OCI-LY1 (cell line): ENCODE data around the gene BHLHE40.

Experiments
- EZH2 ChIP-seq: fragments of 200-600 bp; sonication (generic), shearing (Covaris generic); IDR thresholded peaks from 2 replicates; pipeline ENCODE4 v1.8.0; 2017; ENCODE audit warnings: borderline replicate concordance, mixed run types, mild to moderate bottlenecking, antibody characterized with exemption, low read length, moderate library complexity, mixed read lengths
- TF ChIP-seq, protein P1 (sequence below): fragments of 200-600 bp; sonication (generic), shearing (Covaris generic); IDR thresholded peaks from 2 replicates; pipeline ENCODE4 v1.5.1; 2017; ENCODE audit warnings: mild to moderate bottlenecking, antibody characterized with exemption, low read length, moderate library complexity, mixed read lengths

DNA sequence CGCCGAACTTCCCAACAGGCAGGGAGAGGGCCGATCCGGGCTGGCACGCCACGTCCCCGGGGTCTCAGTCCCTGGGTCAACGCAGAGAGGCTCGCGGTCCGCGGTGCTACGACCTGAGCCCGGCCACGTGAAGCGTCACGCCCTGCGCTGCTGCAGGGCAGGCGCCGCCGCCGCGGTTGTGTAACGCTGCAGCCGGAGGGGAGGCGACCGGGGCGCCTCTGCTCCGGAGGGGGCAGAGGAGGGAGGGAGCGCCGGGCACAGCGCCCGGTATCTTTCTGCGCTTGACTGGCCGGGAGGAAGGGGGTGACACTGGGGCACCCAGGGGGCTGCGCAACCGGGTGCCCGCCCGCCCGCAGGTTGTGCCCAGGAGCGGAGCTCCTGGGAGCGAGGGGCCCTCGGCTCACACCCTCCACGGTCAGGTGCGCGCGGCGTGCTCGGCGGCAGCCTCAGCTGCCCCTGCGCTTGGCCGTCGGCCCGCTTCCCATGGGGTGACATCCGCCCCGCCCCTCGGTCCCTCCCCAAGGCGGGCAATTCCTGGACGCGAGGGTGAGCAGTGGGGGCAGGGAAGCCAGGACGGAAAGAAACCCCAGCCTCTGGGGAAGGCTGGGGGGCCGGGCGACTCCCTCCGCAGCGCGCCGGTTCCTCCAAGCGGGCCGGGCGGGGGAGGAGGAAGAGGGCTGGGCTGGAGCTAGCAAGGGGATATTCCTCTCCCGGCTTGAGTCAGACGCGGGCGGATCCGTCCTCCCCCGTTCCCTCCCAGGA, 852 bp upstream of the BHLHE40 start:
- TF ChIP-seq, protein P1, sequence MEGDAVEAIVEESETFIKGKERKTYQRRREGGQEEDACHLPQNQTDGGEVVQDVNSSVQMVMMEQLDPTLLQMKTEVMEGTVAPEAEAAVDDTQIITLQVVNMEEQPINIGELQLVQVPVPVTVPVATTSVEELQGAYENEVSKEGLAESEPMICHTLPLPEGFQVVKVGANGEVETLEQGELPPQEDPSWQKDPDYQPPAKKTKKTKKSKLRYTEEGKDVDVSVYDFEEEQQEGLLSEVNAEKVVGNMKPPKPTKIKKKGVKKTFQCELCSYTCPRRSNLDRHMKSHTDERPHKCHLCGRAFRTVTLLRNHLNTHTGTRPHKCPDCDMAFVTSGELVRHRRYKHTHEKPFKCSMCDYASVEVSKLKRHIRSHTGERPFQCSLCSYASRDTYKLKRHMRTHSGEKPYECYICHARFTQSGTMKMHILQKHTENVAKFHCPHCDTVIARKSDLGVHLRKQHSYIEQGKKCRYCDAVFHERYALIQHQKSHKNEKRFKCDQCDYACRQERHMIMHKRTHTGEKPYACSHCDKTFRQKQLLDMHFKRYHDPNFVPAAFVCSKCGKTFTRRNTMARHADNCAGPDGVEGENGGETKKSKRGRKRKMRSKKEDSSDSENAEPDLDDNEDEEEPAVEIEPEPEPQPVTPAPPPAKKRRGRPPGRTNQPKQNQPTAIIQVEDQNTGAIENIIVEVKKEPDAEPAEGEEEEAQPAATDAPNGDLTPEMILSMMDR, result no peak
- no peak for TF ChIP-seq EZH2
